Measurements from ENCODE around the gene DPP6. TPM values are rescaled to one million over a fixed set of nuclear protein-coding genes. Genes with fewer than 3 reads are reported as not detected.

DPP6 gene
- polyA plus RNA-seq, 1 donor (not counting 4 experiments of a cell fraction or from before 2014, with no cell fraction given), result not detected

DNA sequence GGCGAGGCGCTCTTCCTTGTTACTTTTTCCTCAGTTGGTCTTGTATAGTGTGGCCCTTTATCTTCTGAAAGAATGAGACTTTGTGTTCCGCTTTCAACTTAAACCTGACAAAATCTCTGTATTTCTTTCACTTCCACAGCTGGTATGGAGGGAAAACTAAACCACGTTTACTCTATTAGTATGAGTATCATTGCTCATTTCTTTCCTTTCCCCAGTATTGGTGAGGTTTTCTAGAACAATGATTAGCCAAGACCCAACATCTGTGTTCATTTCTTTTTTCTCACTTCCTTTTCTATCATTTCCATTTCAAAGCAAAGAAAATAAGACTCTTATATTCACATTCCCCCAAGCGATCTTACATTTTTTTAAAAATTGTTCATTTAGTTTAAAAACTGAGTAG is 785.4 kb downstream of the DPP6 start:
- Histone ChIP-seq H3K27me3 (ENCODE audit: control insufficient read depth, extremely low read depth, insufficient read depth, low read length) (no peaks in the 10 kb centered on the region), H3K4me3 (ENCODE audit: control insufficient read depth in 2 of 3, extremely low read depth in 1 of 3, insufficient read depth in 2 of 3, low read depth in 1 of 3, low read length in 3 of 3) (no peak overlapping the region), H3K36me3 (ENCODE audit: control insufficient read depth in 2 of 2, extremely low read depth in 1 of 2, insufficient read depth in 2 of 2, low read length in 2 of 2) (no peaks in the 10 kb centered on the region), H3K9me1 (ENCODE audit: control insufficient read depth, extremely low read depth, insufficient read depth, low read length) (no peaks in the 10 kb centered on the region), H3K9me3 (ENCODE audit: control insufficient read depth, low read depth, low read length) (peaks cover 17% of the 10 kb centered on the region), H3K27ac (ENCODE audit: control insufficient read depth, insufficient read depth, low read length) (no peak overlapping the region), H3K4me2 (ENCODE audit: control insufficient read depth, extremely low read depth, insufficient read depth, low read depth, low read length) (no peak overlapping the region), H3K4me1 (ENCODE audit: control insufficient read depth, extremely low read depth, insufficient read depth, low read length) (no peaks in the 10 kb centered on the region), H3K79me2 (ENCODE audit: control insufficient read depth, insufficient read depth, low read length) (no peaks in the 10 kb centered on the region), H2AFZ (ENCODE audit: control insufficient read depth, low read length) (no peak overlapping the region), H3K9ac (ENCODE audit: control insufficient read depth, extremely low read depth, insufficient read depth, low read length) (no peak overlapping the region), H4K20me1 (ENCODE audit: control insufficient read depth, extremely low read depth, insufficient read depth, low read length) (no peaks in the 10 kb centered on the region)
- FAIRE-seq (no peak), DNase-seq (ENCODE audit: low read depth, low spot score) (no peak)
- dilution Hi-C loops (cut with MboI; ENCODE audit: extremely low pct_ligation_motif_present, low sequenced_read_pairs), result no loop called here
- no peak for TF ChIP-seq EZH2 (IDR thresholded peaks at IDR 0.05; ENCODE audit: low read length)

DNA sequence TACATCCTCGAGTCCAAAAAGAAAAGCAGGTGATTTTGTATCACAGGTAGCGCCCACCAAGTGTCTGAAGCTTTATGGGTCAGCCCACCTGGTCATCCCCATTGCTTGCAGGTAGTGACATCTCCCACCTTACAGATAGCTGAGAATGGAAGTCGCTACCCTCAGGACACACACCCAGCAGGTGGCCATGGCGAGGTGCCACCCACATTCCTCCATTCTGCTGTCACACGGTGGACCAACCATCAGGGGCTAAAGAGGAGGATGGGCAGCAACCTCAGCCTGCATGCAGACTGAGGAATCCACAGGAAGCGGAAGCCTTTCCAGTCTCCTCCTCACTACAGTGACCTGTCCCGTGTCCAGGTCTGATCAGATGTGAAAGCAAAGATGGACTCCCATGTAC is 787.9 kb downstream of the DPP6 start:
- Histone ChIP-seq H3K27me3 (ENCODE audit: control insufficient read depth, extremely low read depth, insufficient read depth, low read length) (no peaks in the 10 kb centered on the region), H3K9ac (ENCODE audit: control insufficient read depth, extremely low read depth, insufficient read depth, low read length) (no peak overlapping the region), H3K9me3 (ENCODE audit: control insufficient read depth, low read depth, low read length) (peaks cover 13% of the 10 kb centered on the region), H3K4me2 (ENCODE audit: control insufficient read depth, extremely low read depth, insufficient read depth, low read depth, low read length) (no peak overlapping the region), H3K4me3 (ENCODE audit: control insufficient read depth in 2 of 3, extremely low read depth in 1 of 3, insufficient read depth in 2 of 3, low read depth in 1 of 3, low read length in 3 of 3) (no peak overlapping the region), H3K4me1 (ENCODE audit: control insufficient read depth, extremely low read depth, insufficient read depth, low read length) (no peaks in the 10 kb centered on the region), H3K36me3 (ENCODE audit: control insufficient read depth in 2 of 2, extremely low read depth in 1 of 2, insufficient read depth in 2 of 2, low read length in 2 of 2) (no peaks in the 10 kb centered on the region), H4K20me1 (ENCODE audit: control insufficient read depth, extremely low read depth, insufficient read depth, low read length) (no peaks in the 10 kb centered on the region), H2AFZ (ENCODE audit: control insufficient read depth, low read length) (no peak overlapping the region), H3K79me2 (ENCODE audit: control insufficient read depth, insufficient read depth, low read length) (no peaks in the 10 kb centered on the region), H3K9me1 (ENCODE audit: control insufficient read depth, extremely low read depth, insufficient read depth, low read length) (no peaks in the 10 kb centered on the region), H3K27ac (ENCODE audit: control insufficient read depth, insufficient read depth, low read length) (no peak overlapping the region)
- no peak for TF ChIP-seq CTCF (optimal IDR thresholded peaks at IDR 0.05 in 1 of 3, IDR thresholded peaks at IDR 0.05 in 1 of 3, conservative IDR thresholded peaks at IDR 0.05 in 1 of 3; ENCODE audit: extremely low read depth in 1 of 3, insufficient read depth in 2 of 3, low read length in 3 of 3)
- no peak for TF ChIP-seq EZH2 (IDR thresholded peaks at IDR 0.05; ENCODE audit: low read length)
- dilution Hi-C loops (cut with MboI; ENCODE audit: extremely low pct_ligation_motif_present, low sequenced_read_pairs), result no loop called here
- no peak for DNase-seq (ENCODE audit: low read depth, low spot score)
- no peak for FAIRE-seq

DNA sequence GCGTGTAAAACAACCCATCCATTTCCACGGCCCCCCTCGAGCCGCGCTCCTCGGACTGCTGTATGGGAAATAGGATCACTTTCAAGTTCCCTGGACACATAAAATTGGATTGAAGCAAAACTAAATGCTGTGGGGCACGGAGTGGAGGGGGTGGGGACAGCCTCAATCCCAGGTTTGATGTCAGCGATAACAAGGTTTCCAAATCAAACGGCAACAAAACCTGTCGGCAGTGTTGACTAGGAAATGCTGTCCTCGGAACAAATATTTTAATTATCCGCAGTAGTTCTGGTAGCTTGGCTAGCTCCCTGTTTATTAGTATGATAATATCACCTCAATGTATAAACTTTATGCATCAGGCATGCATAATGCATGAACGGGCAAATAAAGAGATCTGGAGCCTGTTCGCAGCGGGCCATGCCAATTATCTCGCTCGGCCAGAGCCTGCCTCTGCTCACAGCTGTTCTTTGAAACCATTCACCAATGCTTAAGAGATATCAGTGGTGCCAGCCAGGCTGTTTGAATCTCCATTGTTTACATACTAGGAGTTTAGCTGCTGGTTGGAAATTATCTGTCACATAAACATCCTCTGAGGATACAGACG is 789.6 kb downstream of the DPP6 start:
- Histone ChIP-seq H3K4me2 (ENCODE audit: control insufficient read depth, extremely low read depth, insufficient read depth, low read depth, low read length) (no peak overlapping the region), H3K9me3 (ENCODE audit: control insufficient read depth, low read depth, low read length) (peaks cover 13% of the 10 kb centered on the region), H3K9me1 (ENCODE audit: control insufficient read depth, extremely low read depth, insufficient read depth, low read length) (no peaks in the 10 kb centered on the region), H3K36me3 (ENCODE audit: control insufficient read depth in 2 of 2, extremely low read depth in 1 of 2, insufficient read depth in 2 of 2, low read length in 2 of 2) (no peaks in the 10 kb centered on the region), H2AFZ (ENCODE audit: control insufficient read depth, low read length) (no peak overlapping the region), H3K27me3 (ENCODE audit: control insufficient read depth, extremely low read depth, insufficient read depth, low read length) (no peaks in the 10 kb centered on the region), H3K4me1 (ENCODE audit: control insufficient read depth, extremely low read depth, insufficient read depth, low read length) (no peaks in the 10 kb centered on the region), H3K4me3 (ENCODE audit: control insufficient read depth in 2 of 3, extremely low read depth in 1 of 3, insufficient read depth in 2 of 3, low read depth in 1 of 3, low read length in 3 of 3) (no peak overlapping the region), H3K79me2 (ENCODE audit: control insufficient read depth, insufficient read depth, low read length) (no peaks in the 10 kb centered on the region), H3K27ac (ENCODE audit: control insufficient read depth, insufficient read depth, low read length) (no peak overlapping the region), H3K9ac (ENCODE audit: control insufficient read depth, extremely low read depth, insufficient read depth, low read length) (no peak overlapping the region), H4K20me1 (ENCODE audit: control insufficient read depth, extremely low read depth, insufficient read depth, low read length) (no peaks in the 10 kb centered on the region)
- dilution Hi-C loops (cut with MboI; ENCODE audit: extremely low pct_ligation_motif_present, low sequenced_read_pairs), result no loop called here
- FAIRE-seq (no peak), DNase-seq (ENCODE audit: low read depth, low spot score) (no peak)
- TF ChIP-seq EZH2 (IDR thresholded peaks at IDR 0.05; ENCODE audit: low read length) (no peak), CTCF (optimal IDR thresholded peaks at IDR 0.05 in 1 of 3, IDR thresholded peaks at IDR 0.05 in 1 of 3, conservative IDR thresholded peaks at IDR 0.05 in 1 of 3; ENCODE audit: extremely low read depth in 1 of 3, insufficient read depth in 2 of 3, low read length in 3 of 3) (no peak)

Data from keratinocyte (primary cell).